IMR-90 (cell line): Measurements from ENCODE around the gene SLF1. TPM values are rescaled to one million over a fixed set of nuclear protein-coding genes. Genes with fewer than 3 reads are reported as not detected.
A peak's percentile ranks its signal among the peaks of the same experiment; 100 is the strongest.

Source experiments
- ATAC-seq: fragments of 200-7000 bp; cut with Tn5 transposase; 2 replicates; pipeline ENCODE4 v1.9.1; 2020; ENCODE audit warnings: low read depth, mild to moderate bottlenecking, moderate library complexity
- BruUV-seq: library from RNA; stranded (reverse); fragments of 400-500 nt; replicated peaks from 2 replicates; lab custom pipeline; 2021; lab: Mats Ljungman, UMichigan
- CTCF ChIA-PET: fragments of 300-600 bp; formaldehyde crosslinking; extraction: SDS; loops from one replicate; lab custom pipeline; 2021; ENCODE audit warnings: antibody characterized with exemption; lab: Yijun Ruan, JAX
- POLR2A ChIA-PET: fragments of 300-600 bp; sonication (Branson Sonifier 250); formaldehyde crosslinking; loops from one replicate; lab custom pipeline; 2022; ENCODE audit warnings: antibody characterized with exemption; ENCODE audit not compliant: unreplicated experiment; lab: Charles Lee
- DNase-seq: peaks from one replicate; pipeline ENCODE4 v3.0.0; 2013
- H2AFZ ChIP-seq: replicated peaks from 2 replicates; pipeline ENCODE3; 2013; ENCODE audit warnings: low read length, mild to moderate bottlenecking; ENCODE audit not compliant: poor library complexity
- H2AK5ac ChIP-seq: 2 replicates; pipeline ENCODE4 v1.6.1; 2013; ENCODE audit warnings: low read depth, low read length, inconsistent platforms
- H2AK9ac ChIP-seq: replicated peaks from 2 replicates; pipeline ENCODE3; 2013; ENCODE audit warnings: mild to moderate bottlenecking, low read depth, low read length, moderate library complexity; ENCODE audit not compliant: poor library complexity
- H2BK120ac ChIP-seq: 2 replicates; pipeline ENCODE4 v1.6.1; 2013; ENCODE audit warnings: low read depth, low read length, inconsistent platforms
- H2BK15ac ChIP-seq: 3 replicates; pipeline ENCODE4 v1.6.1; 2013; ENCODE audit warnings: low read depth, low read length, inconsistent platforms
- H2BK20ac ChIP-seq: 2 replicates; pipeline ENCODE4 v1.6.1; 2013; ENCODE audit warnings: low read depth, mild to moderate bottlenecking, inconsistent platforms, low read length, moderate library complexity
- H2BK5ac ChIP-seq: 2 replicates; pipeline ENCODE4 v1.6.1; 2013; ENCODE audit warnings: mild to moderate bottlenecking, low read depth, low read length, inconsistent platforms; ENCODE audit not compliant: poor library complexity, severe bottlenecking
- H3K14ac ChIP-seq: replicated peaks from 2 replicates; pipeline ENCODE4 v1.6.1; 2013; ENCODE audit warnings: low read depth, low read length, inconsistent platforms
- H3K18ac ChIP-seq: 2 replicates; pipeline ENCODE4 v1.6.1; 2013; ENCODE audit warnings: low read depth, low read length, control low read depth
- H3K23ac ChIP-seq: 2 replicates; pipeline ENCODE4 v1.6.1; 2013; ENCODE audit warnings: low read depth, low read length, inconsistent platforms
- H3K27ac ChIP-seq: 2 replicates; pipeline ENCODE4 v1.5.1; 2013; ENCODE audit warnings: mild to moderate bottlenecking, control low read depth, low read length; ENCODE audit not compliant: insufficient read depth
- H3K27me3 ChIP-seq: 2 replicates; pipeline ENCODE4 v1.6.1; 2013; ENCODE audit warnings: low read length; ENCODE audit not compliant: control insufficient read depth, insufficient read depth
- H3K36me3 ChIP-seq: 2 replicates; pipeline ENCODE4 v1.6.1; 2013; ENCODE audit warnings: low read length, mixed read lengths; ENCODE audit not compliant: control insufficient read depth, insufficient read depth
- H3K4ac ChIP-seq: 2 replicates; pipeline ENCODE4 v1.6.1; 2013; ENCODE audit warnings: low read depth, low read length, inconsistent platforms
- H3K4me1 ChIP-seq: 2 replicates; pipeline ENCODE4 v1.6.1; 2013; ENCODE audit warnings: low read length, mixed read lengths; ENCODE audit not compliant: control insufficient read depth, insufficient read depth
- H3K4me2 ChIP-seq: 2 replicates; pipeline ENCODE4 v1.6.1; 2013; ENCODE audit warnings: low read depth, mild to moderate bottlenecking, control low read depth, low read length, moderate library complexity
- H3K4me3 ChIP-seq: 2 replicates; pipeline ENCODE4 v1.5.1; 2013; ENCODE audit warnings: low read depth, mild to moderate bottlenecking, control low read depth, low read length, moderate library complexity; ENCODE audit not compliant: insufficient read depth
- H3K56ac ChIP-seq: 2 replicates; pipeline ENCODE4 v1.6.1; 2013; ENCODE audit warnings: low read length, inconsistent platforms; ENCODE audit not compliant: insufficient read depth; ENCODE audit errors: extremely low read depth
- H3K79me1 ChIP-seq, 2 experiments: 2 replicates each; pipeline ENCODE4 v1.6.1; 2013; ENCODE audit warnings: low read length in 2 of 2, inconsistent platforms in 1 of 2, low read depth in 1 of 2
- H3K9ac ChIP-seq: 2 replicates; pipeline ENCODE4 v1.6.1; 2013; ENCODE audit warnings: low read depth, low read length, control low read depth
- H3K9me1 ChIP-seq: 2 replicates; pipeline ENCODE4 v1.6.1; 2013; ENCODE audit warnings: low read length, inconsistent platforms; ENCODE audit not compliant: insufficient read depth
- H3K9me3 ChIP-seq: 2 replicates; pipeline ENCODE4 v1.6.1; 2013; ENCODE audit warnings: low read length; ENCODE audit not compliant: control insufficient read depth, insufficient read depth
- H4K20me1 ChIP-seq: 2 replicates; pipeline ENCODE4 v1.6.1; 2013; ENCODE audit warnings: low read length, inconsistent platforms; ENCODE audit not compliant: insufficient read depth
- H4K5ac ChIP-seq: 2 replicates; pipeline ENCODE4 v1.6.1; 2013; ENCODE audit warnings: mild to moderate bottlenecking, low read depth, low read length, control low read depth
- H4K8ac ChIP-seq, 2 experiments: 2 replicates each; pipeline ENCODE4 v1.6.1; 2013; ENCODE audit warnings: low read depth in 2 of 2, low read length in 2 of 2, control low read depth in 1 of 2, inconsistent platforms in 1 of 2
- H4K91ac ChIP-seq: 2 replicates; pipeline ENCODE4 v1.6.1; 2013; ENCODE audit warnings: low read depth, low read length, inconsistent platforms; ENCODE audit not compliant: insufficient read depth
- MXI1 ChIP-seq: IDR thresholded peaks from 2 replicates; pipeline ENCODE4 v1.6.1; 2012; ENCODE audit warnings: low read depth, mild to moderate bottlenecking, low read length, moderate library complexity, borderline replicate concordance
- SMC3 ChIP-seq: fragments of 150-350 bp; IDR thresholded peaks from 2 replicates; pipeline ENCODE4 v1.6.1; 2016; ENCODE audit warnings: low read depth, mild to moderate bottlenecking, antibody characterized with exemption, low read length, moderate library complexity
- WGBS, 2 experiments: methylation state at CpG; one replicate each; pipeline versions ENCODE4 v1.1.5 to v1.1.7; 2013; ENCODE audit warnings: missing lambda C conversion rate in 2 of 2; ENCODE audit not compliant: insufficient read length in 1 of 2; ENCODE audit errors: extremely low coverage in 2 of 2; 5-methylcytosine and 5-hydroxymethylcytosine counted together
- dilution Hi-C: fragments of 300-500 bp; cut with HindIII; formaldehyde crosslinking; loops from one replicate; pipeline ENCODE4 v1.14.3; 2018; ENCODE audit warnings: low sequenced_read_pairs; ENCODE audit not compliant: unreplicated experiment
- in situ Hi-C: fragments of 300-500 bp; cut with MboI; formaldehyde crosslinking; loops from 3 replicates; pipeline ENCODE4 v1.14.3; 2019; ENCODE audit warnings: low sequenced_read_pairs, inconsistent platforms, mixed read lengths
- intact Hi-C: fragments of 100-400 bp; cut with micrococcal nuclease; formaldehyde crosslinking; loops from 2 replicates; pipeline ENCODE4 v1.10.0; 2022
- polyA plus RNA-seq, 3 experiments: library from polyadenylated mRNA; depleted of rRNA; stranded (reverse); fragments of >200 nt; gene quantifications; 2 replicates each; pipeline ENCODE4 v1.2.3, GENCODE V29; 2012; ENCODE audit warnings: low replicate concordance in 1 of 3
- total RNA-seq: library from RNA; depleted of rRNA; stranded (reverse); fragments of >200 nt; gene quantifications from 2 replicates; pipeline ENCODE4 v1.2.3, GENCODE V29; 2012

Gene SLF1
- total and polyA plus RNA-seq, 2 of the 4 experiments (the other 2 are of a cell fraction) = 1.9 to 3.4 TPM

- Histone ChIP-seq H3K56ac (no peak overlapping the region), H2BK20ac (no peak overlapping the region), H4K91ac (no peak overlapping the region), H3K18ac (no peak overlapping the region), H2BK15ac (no peak overlapping the region), H3K36me3 (0 out of 2 replicates have a peak, but pooled peaks cover 1% of the 10 kb centered on the region), H4K20me1 (no peaks in the 10 kb centered on the region), H3K4me1 (no peaks in the 10 kb centered on the region), H3K4me2 (no peak overlapping the region), H2BK5ac (no peak overlapping the region), H3K23ac (no peak overlapping the region), H3K79me1 (peaks cover 4 to 8% of the 10 kb centered on the region in 2 experiments; a peak in 1 of 4 replicates), H3K9ac (no peak overlapping the region), H2AK9ac (no peak overlapping the region), H3K14ac (no peak overlapping the region), H3K9me1 (no peaks in the 10 kb centered on the region), H3K4me3 (no peak overlapping the region), H2BK120ac (no peak overlapping the region), H4K5ac (no peak overlapping the region), H4K8ac (no peak overlapping the region), H3K4ac (no peak overlapping the region), H3K27me3 (no peaks in the 10 kb centered on the region), H2AFZ (peak overlapping the region; percentile 32), H2AK5ac (no peak overlapping the region), H3K9me3 (0 out of 2 replicates have a peak, but pooled peaks cover 1% of the 10 kb centered on the region), H3K27ac (no peak overlapping the region)
- in situ Hi-C loops = no loop called here
- no peak for ATAC-seq
- no TSS peak for BruUV-seq
- dilution Hi-C loops = no loop called here
- no peak for TF ChIP-seq MXI1
- no peak for TF ChIP-seq SMC3
- no peak for DNase-seq
- ChIA-PET CTCF (no interaction called here), POLR2A (interaction anchor here (0.6 kb wide), 1 partner anchor 285 kb away, joined by 3 read pairs; no protein-coding TSS in a partner anchor)
- intact Hi-C loops = no loop called here
- WGBS, 2 experiments = 100% methylated on average over 5 of the region's 8 CpGs; no CpG with 5 or more reads in 1 of the 2 experiments
Observed at GRCh38 chr5:94660506-94660905, 42.0 kb downstream of the SLF1 start.
